Vagina (tissue), 2 donors: ENCODE measurements around the gene FGF14. TPM values are rescaled to one million over a fixed set of nuclear protein-coding genes. Genes with fewer than 3 reads are reported as not detected.

ENCODE experiments used
- DNase-seq, 2 donors: peaks; one replicate each; pipeline ENCODE4 v3.0.0-alpha.2; 2017; ENCODE audit errors: extremely low spot score in 2 of 2
- H3K27ac ChIP-seq: fragments of 200-600 bp; sonication (generic); one replicate; pipeline ENCODE4 v1.5.1; 2019
- H3K27me3 ChIP-seq: fragments of 200-600 bp; sonication (generic); one replicate; pipeline ENCODE4 v1.5.1; 2019
- H3K36me3 ChIP-seq, 2 donors: fragments of 200-600 bp; sonication (generic); one replicate each; pipeline ENCODE4 v1.5.1; 2017 to 2019
- H3K4me1 ChIP-seq: fragments of 200-600 bp; sonication (generic); one replicate; pipeline ENCODE4 v1.5.1; 2019
- H3K4me3 ChIP-seq, 2 donors: fragments of 200-600 bp; sonication (generic); 1 replicate in 1 of 2; 2 replicates in 1 of 2; pipeline ENCODE4 v1.5.1; 2016 to 2019
- H3K9me3 ChIP-seq: fragments of 200-600 bp; sonication (generic); one replicate; pipeline ENCODE4 v1.5.1; 2019
- POLR2A ChIP-seq, 2 donors: fragments of 450-650 bp; IDR thresholded peaks; one replicate each; pipeline ENCODE4 v1.6.1; 2017; ENCODE audit warnings: antibody characterized with exemption in 2 of 2, mild to moderate bottlenecking in 2 of 2, moderate library complexity in 2 of 2
- POLR2AphosphoS5 ChIP-seq, 2 donors: sonication (generic); formaldehyde crosslinking; IDR thresholded peaks; one replicate each; pipeline ENCODE4 v1.9.0; 2017; ENCODE audit warnings: antibody characterized with exemption in 2 of 2, mild to moderate bottlenecking in 2 of 2, low read depth in 1 of 2; ENCODE audit not compliant: insufficient read depth in 1 of 2
- intact Hi-C: fragments of 100-400 bp; cut with DNase I; formaldehyde crosslinking; loops from one replicate; pipeline ENCODE4 v1.15.1; 2023
- total RNA-seq: library from RNA; depleted of rRNA; stranded (reverse); fragments of >200 nt; gene quantifications from one replicate; pipeline ENCODE4 v1.2.3, GENCODE V29; 2016
- TF ChIP-seq, protein P1 (sequence below), 3 experiments: fragments of 450-650 bp in 2 of 3; fragments of 200-600 bp in 1 of 3; sonication (generic) in 1 of 3; IDR thresholded peaks; one replicate each; pipeline ENCODE4 v1.5.1; 2017 to 2019; ENCODE audit warnings: antibody characterized with exemption in 3 of 3, mild to moderate bottlenecking in 2 of 3, moderate library complexity in 2 of 3

FGF14 gene
- total RNA-seq, 1 donor from 2014 or later, result 3.4 TPM

DNA sequence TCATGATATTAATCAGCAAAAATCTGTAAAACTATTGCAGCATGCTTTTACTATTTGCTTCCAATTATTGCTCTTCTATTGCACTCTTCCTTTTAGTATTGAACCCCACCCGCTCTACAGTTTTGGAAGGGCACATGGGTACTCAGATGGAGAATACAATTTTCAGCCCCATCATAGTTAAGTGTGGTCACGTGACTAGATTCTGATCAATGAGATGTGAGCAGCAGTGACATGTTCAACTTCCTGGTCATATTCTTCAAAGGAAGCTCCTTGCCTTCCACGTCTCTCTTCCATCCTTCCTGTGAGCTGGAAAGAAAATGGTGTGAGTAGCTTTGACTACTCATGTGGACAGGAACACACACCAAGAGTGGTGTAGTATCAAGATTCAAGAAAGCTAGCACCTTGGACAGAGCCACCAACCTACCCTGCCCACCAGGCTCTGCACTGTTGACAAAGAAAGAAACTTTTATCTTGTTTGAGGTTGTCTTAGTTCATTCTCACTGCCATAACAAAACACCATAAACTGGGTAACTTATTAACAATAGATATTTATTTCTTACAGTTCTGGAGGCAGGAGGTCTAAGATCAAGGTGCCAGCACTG is 3.8 kb upstream of the FGF14 start:
- Histone ChIP-seq H3K36me3 (no peaks in the 10 kb centered on the region), H3K4me1 (peaks cover 6% of the 10 kb centered on the region), H3K4me3 (no peak overlapping the region), H3K27ac (no peak overlapping the region), H3K9me3 (no peaks in the 10 kb centered on the region), H3K27me3 (no peaks in the 10 kb centered on the region)
- TF ChIP-seq POLR2AphosphoS5 (IDR thresholded peaks at IDR 0.05; ENCODE audit: insufficient read depth in 1 of 2, low read depth in 1 of 2) (no peak), POLR2A (IDR thresholded peaks at IDR 0.05) (no peak)
- TF ChIP-seq, protein P1, sequence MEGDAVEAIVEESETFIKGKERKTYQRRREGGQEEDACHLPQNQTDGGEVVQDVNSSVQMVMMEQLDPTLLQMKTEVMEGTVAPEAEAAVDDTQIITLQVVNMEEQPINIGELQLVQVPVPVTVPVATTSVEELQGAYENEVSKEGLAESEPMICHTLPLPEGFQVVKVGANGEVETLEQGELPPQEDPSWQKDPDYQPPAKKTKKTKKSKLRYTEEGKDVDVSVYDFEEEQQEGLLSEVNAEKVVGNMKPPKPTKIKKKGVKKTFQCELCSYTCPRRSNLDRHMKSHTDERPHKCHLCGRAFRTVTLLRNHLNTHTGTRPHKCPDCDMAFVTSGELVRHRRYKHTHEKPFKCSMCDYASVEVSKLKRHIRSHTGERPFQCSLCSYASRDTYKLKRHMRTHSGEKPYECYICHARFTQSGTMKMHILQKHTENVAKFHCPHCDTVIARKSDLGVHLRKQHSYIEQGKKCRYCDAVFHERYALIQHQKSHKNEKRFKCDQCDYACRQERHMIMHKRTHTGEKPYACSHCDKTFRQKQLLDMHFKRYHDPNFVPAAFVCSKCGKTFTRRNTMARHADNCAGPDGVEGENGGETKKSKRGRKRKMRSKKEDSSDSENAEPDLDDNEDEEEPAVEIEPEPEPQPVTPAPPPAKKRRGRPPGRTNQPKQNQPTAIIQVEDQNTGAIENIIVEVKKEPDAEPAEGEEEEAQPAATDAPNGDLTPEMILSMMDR (IDR thresholded peaks at IDR 0.05), result no peak
- DNase-seq, result no peak
- intact Hi-C loops, result no loop called here

DNA sequence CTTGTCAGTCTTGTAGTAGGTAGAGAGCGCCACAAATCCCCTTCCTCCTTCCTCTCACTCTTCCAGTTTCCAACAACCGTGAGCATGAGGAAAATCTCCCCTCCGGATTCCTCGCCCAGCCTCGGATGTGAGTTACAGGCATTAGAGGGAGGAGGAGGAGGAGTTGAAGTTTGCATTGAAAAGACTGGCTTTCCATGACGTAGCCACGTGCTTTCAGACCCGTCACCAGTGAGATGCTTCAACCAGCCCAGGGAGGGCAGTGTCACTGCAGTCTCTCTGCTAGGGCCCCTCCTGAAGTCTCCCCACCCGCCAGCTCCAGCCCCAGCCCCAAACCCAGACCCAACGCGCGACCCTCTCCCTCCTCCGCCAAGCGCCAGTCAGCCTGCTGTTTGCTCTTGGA is 442 bp upstream of the FGF14 start:
- Histone ChIP-seq H3K27me3 (no peaks in the 10 kb centered on the region), H3K36me3 (no peaks in the 10 kb centered on the region), H3K27ac (peak overlapping the region; percentile 20), H3K4me1 (peaks cover 18% of the 10 kb centered on the region), H3K4me3 (peak overlapping the region; percentile 56 to 64), H3K9me3 (no peaks in the 10 kb centered on the region)
- no peak for DNase-seq
- TF ChIP-seq POLR2A (IDR thresholded peaks at IDR 0.05) (no peak), POLR2AphosphoS5 (IDR thresholded peaks at IDR 0.05; ENCODE audit: insufficient read depth in 1 of 2, low read depth in 1 of 2) (no peak)
- TF ChIP-seq, protein P1 (IDR thresholded peaks at IDR 0.05), result no peak
- intact Hi-C loops, result no loop called here

DNA sequence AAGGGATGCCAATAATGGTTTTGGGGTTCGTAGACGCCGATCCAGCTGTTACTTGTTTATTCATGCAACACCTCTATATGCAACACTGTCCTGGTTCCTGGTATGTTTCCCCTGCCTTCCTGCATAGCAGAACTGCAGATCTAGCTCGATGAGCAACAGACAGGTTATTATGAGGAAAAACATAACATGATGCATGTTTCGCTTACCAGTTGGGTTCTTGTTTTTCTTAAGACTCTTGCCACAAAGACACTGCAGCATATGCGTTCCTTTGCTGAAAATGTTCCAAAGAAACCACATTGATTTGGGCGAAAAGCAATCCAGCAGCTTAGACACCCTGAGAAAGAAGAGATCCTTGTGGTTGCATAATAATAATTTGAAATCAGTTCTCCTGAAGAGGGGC is 583 bp downstream of the FGF14 start:
- intact Hi-C loops, result no loop called here
- Histone ChIP-seq H3K9me3 (no peaks in the 10 kb centered on the region), H3K4me3 (peak overlapping the region; percentile 56 to 64), H3K36me3 (no peaks in the 10 kb centered on the region), H3K27me3 (no peaks in the 10 kb centered on the region), H3K27ac (no peak overlapping the region), H3K4me1 (peaks cover 18% of the 10 kb centered on the region)
- TF ChIP-seq POLR2A (IDR thresholded peaks at IDR 0.05) (no peak), POLR2AphosphoS5 (IDR thresholded peaks at IDR 0.05; ENCODE audit: insufficient read depth in 1 of 2, low read depth in 1 of 2) (no peak)
- TF ChIP-seq, protein P1 (IDR thresholded peaks at IDR 0.05), result no peak
- DNase-seq, result no peak

DNA sequence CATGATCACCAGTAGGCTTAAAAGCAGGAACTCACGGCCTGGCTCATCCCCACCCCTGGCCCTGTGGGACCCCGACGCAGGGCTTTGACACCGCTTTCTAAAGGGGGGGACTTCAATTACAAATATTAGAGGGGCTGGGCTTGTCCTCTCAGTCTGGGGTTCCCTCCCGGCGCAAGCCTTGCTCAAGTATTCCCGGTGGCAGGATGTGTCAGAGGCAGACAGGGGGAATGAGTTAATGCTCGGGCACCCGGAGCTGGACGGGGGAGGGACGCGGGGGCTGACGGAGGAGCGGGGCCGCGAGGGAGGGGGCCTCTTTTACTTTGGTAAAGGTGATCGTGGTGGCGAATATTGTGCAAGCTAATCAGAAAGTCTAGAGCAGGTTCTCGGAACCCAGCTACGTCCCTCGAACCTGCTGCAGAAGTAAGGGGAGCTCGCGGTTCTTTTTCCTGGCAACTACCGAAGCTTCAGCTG is 1.1 kb downstream of the FGF14 start:
- no peaks in the 10 kb centered on the region for H3K36me3 ChIP-seq
- intact Hi-C loops, result no loop called here
- no peak for DNase-seq

More for the DNA sequence above, 1.1 kb downstream of the FGF14 start:
- Histone ChIP-seq H3K27me3 (no peaks in the 10 kb centered on the region), H3K4me3 (peak overlapping the region; percentile 56 to 64), H3K9me3 (no peaks in the 10 kb centered on the region), H3K27ac (no peak overlapping the region), H3K4me1 (peaks cover 18% of the 10 kb centered on the region)
- TF ChIP-seq, protein P1 (IDR thresholded peaks at IDR 0.05), result no peak
- TF ChIP-seq POLR2AphosphoS5 (IDR thresholded peaks at IDR 0.05; ENCODE audit: insufficient read depth in 1 of 2, low read depth in 1 of 2) (no peak), POLR2A (IDR thresholded peaks at IDR 0.05) (no peak)
